Activated naive CD8-positive, alpha-beta T cell treated with anti-CD3 and anti-CD28 coated beads, Interleukin-2, amount 50 U/mL, for 16 hours (primary cell): ENCODE results near the gene PGBD5.

ENCODE experiments used
- DNase-seq: peaks from one replicate; pipeline ENCODE4 v3.0.0-alpha.2; 2020; ENCODE audit warnings: low read depth, low spot score

PGBD5 gene

DNA sequence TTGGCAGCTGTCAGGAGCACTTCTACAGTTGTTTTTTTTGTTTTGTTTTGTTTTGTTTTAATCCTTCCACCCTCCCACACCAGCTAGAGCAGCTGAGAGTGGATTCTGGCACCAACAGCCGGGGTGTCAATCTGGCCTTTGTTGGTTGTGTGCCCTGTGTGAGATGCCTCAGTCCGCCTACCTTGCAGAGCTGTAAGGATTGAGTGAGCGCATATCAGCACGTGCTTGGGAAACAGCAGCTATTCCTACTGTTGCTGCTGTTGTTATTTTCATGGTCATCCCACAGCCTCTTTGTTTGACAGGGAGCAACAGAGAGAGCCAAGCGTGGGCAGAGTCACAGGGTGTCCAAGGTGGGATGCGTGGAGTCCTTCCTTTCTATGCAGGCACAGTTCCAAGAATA is 50.4 kb downstream of the PGBD5 start:
- no peak for DNase-seq

- DNase-seq = no peak
Measured at GRCh38 chr1:230375147-230375546, 51.0 kb downstream of the PGBD5 start.

GRCh38 chr1:230371923-230372703 is 54.0 kb downstream of the PGBD5 start:
- no peak for DNase-seq

GRCh38 chr1:230370109-230370508 is 56.0 kb downstream of the PGBD5 start:
- no peak for DNase-seq

- no peak for DNase-seq
Measured at GRCh38 chr1:230368871-230369270, 57.3 kb downstream of the PGBD5 start.

GRCh38 chr1:230368363-230368762 is 57.8 kb downstream of the PGBD5 start:
- DNase-seq = no peak

GRCh38 chr1:230366504-230366915 is 59.6 kb downstream of the PGBD5 start:
- no peak for DNase-seq

DNA sequence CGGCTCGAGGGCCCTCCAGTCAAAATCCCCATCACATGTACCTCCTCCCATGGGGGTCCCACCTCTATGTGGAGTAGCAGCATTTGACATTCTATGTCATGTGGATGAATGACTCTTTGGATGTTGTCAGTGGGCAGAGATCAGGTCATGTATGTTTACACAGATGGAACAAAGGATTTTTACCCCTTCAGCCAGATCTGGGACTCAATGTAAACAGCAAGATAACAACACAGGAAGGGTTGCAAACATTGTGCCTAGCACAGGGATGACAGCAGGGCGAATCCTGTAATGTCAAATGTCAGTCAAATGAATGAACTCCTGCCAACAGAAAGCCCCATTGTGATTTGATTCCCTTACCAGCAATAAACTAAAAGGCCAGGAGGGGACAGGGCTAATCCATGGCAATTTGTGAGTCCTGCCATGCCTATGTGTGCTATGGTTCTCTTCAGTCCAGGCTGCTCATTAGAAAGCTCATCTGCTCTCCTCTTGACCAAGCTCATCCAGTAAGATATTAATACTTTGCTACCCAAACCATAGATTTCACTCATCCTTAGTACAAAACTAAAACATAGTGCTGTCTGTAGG is 60.3 kb downstream of the PGBD5 start:
- DNase-seq = no peak

DNA sequence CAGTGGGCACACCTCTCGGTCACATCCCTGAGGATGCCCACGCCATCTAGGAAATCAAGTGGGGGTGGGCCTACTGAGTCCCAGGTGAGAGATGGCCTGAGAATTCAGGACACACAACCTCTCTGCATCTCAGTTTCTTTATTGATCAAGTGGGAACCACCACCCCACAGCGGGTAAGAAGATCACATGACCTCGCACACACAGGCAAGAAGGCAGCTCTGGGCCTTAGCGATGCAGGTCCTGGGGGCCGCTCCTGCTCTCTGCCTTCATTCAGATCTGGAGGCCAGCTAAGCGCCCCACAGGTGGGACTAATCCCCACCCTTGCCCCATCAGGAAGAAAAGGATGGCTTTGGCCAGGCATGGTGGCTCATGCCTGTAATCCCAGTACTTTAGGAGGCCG is 63.2 kb downstream of the PGBD5 start:
- DNase-seq = no peak

- no peak for DNase-seq
Measured at GRCh38 chr1:230361941-230362340, 64.2 kb downstream of the PGBD5 start.

- DNase-seq = no peak
Measured at GRCh38 chr1:230359992-230360668, 66.0 kb downstream of the PGBD5 start.

DNA sequence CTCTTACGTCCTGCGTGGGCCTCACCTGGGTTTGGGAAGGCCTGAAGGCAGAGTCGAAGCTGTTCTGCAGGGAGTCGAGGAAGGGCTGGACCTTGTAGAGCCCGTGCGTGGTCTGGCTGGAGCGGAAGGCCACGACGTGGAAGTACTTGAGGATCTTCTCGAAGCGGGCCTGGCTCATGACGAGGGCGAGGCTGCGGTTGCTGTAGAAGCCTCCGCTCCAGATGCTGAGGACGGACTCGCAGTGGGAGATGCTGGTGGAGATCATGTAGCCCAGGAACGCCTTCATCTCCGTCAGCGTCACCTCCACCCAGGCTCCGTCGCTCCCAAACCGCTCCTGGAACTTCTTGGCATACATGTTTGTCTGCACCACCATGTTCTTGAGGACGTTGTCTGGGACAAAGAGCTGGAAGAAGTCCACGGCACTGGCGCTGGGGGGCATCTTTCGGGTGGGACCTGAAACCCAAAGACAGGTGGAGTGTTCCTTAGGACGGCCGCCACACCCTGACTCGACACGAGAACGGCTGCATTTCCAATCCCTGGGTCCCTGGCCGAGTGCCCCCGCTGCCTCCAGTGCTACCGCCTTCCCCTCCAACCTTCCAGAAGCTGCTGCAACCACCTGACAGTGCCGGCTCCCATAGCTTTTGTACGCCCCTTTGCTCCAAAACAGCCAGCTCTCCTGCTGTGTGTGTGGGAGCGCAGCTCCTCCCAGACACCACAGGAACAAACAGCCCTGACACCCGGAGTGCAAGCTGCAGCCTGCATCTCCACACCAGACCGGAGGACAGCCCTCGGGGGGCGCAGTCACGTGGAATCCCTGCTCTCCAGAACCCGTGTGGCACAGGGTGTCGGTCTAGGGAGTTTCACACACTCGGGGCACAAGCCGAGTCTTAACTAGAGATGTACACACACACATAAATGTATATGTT is 69.0 kb downstream of the PGBD5 start:
- DNase-seq = no peak

GRCh38 chr1:230356190-230356589 is 69.9 kb downstream of the PGBD5 start:
- DNase-seq = no peak

DNA sequence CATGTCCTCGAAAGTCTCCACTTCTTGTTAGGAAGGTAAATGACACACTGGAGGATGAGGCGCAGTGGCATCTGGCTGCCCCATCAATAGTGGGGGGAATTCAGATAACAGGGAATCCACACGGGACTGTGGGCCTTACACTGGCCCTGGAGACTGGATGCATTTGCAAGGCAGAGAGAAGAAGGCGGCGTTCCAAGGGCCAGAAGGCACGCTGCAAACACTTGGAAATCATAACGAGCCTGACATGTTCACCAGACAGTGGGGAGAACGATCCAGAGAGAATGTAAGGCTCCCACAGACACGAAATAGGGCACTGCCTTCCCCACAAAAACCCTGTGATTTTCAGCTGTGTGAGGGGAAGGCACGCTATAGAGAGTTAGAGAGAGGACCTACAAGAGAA is 70.5 kb downstream of the PGBD5 start:
- no peak for DNase-seq

- no peak for DNase-seq
Measured at GRCh38 chr1:230355128-230355527, 71.0 kb downstream of the PGBD5 start.

- DNase-seq = no peak
Measured at GRCh38 chr1:230354005-230354404, 72.1 kb downstream of the PGBD5 start.

- no peak for DNase-seq
Measured at GRCh38 chr1:230352537-230352936, 73.6 kb downstream of the PGBD5 start.

- DNase-seq = no peak
Measured at GRCh38 chr1:230351983-230352382, 74.1 kb downstream of the PGBD5 start.

DNA sequence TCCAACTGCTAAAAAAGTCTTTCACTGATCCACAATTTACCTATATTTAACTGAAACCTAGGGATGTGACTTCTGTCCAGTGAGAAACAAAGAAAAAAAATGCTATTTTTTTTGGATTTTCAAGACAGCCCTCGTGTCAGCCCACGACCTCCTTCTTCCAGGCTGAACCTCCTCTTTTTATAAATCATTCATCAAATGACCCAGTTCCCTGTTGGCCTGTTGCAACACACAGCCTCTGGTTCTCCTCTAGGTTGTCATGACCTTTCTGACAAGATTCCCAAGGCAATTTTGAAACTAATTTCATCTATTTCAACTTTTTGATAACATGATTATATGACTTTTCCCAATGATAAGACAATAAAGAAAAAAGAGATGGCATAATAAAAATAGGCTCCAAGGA is 74.6 kb downstream of the PGBD5 start:
- DNase-seq = no peak

DNA sequence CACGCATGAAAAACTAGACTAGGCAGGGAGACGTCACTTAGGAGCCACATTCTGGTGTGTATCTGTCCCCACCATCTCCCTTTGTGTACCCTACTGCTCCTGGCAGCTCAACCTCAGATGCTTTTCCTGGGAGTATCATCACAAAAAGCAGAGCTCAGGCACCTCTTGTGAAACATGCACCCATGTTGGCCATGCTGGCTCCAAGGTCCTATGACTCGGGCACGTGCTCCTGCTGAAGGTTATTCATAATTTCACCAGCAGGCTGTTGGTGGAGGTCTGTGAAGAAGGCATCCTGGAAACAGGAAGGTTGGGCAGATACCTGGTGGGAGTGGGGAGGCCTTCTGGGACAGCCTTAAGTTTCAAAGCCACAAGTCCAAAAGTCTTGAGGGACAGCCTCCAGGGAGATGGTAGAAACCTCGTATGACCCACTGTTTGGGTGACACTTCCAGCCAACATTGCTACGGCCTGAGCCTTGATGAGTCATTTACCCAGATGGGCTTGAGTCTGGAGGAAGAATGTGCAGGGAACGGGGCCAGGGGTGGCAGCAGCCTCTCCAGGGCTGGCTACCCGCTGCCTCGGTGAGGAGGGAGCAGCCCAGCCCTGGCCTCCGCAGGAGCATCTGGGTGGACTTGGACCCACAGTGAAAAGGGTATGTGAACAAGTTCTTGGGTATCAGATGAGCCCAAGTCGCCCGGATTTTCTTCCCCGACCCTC is 75.8 kb downstream of the PGBD5 start:
- no peak for DNase-seq

DNA sequence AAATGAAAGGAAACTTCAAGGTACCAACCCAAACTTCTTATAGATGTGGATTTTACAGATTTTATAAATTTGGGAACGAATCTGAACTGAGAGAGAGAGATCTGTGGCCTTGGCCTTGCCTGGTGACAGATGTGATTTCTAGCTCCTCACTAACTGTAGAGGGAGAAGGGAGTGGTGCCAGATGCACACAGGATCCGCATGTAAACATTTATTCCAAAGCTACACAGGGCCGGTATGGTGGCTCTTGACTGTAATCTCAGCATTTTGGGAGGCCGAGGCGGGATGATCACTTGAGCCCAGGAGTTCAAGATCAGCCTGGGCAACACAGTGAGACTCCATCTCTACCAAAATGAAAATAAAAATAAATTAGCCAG is 77.1 kb downstream of the PGBD5 start:
- DNase-seq = no peak
